LNCAP (cell line): ENCODE results near the gene NTM.

Source experiments
- CTCF ChIP-seq: fragments of 450-650 bp; IDR thresholded peaks from 2 replicates; pipeline ENCODE4 v1.5.1; 2017; ENCODE audit warnings: mild to moderate bottlenecking

The NTM gene

GRCh38 chr11:132049205-132049604 is 678.8 kb downstream of the NTM start:
- no peak for TF ChIP-seq CTCF

GRCh38 chr11:132050049-132050448 is 679.6 kb downstream of the NTM start:
- TF ChIP-seq CTCF, result no peak

- no peak for TF ChIP-seq CTCF
These were observed 680.3 kb downstream of the NTM start for GRCh38 chr11:132050577-132051165.

GRCh38 chr11:132051704-132052103 is 681.3 kb downstream of the NTM start:
- TF ChIP-seq CTCF, result no peak

GRCh38 chr11:132052342-132052741 is 681.9 kb downstream of the NTM start:
- TF ChIP-seq CTCF, result no peak

- no peak for TF ChIP-seq CTCF
These were observed 682.5 kb downstream of the NTM start for GRCh38 chr11:132052904-132053303.

GRCh38 chr11:132054822-132055221 is 684.4 kb downstream of the NTM start:
- TF ChIP-seq CTCF, result no peak

GRCh38 chr11:132055296-132055695 is 684.9 kb downstream of the NTM start:
- TF ChIP-seq CTCF, result no peak
